Astrocyte (in vitro differentiated cells and primary cell): ENCODE measurements around the gene RPS6KA2. TPM values are rescaled to one million over a fixed set of nuclear protein-coding genes. Genes with fewer than 3 reads are reported as not detected.

Source experiments
- DNase-seq: peaks from one replicate; pipeline ENCODE4 v3.0.0-alpha.2; 2010; ENCODE audit warnings: low read depth
- FAIRE-seq: peaks from 2 replicates; lab custom pipeline; 2011; peaks lifted over from hg19 to GRCh38; lab: Jason Lieb, UNC
- H2AFZ ChIP-seq: 2 replicates; pipeline ENCODE4 v1.6.0; 2012; ENCODE audit warnings: low read depth, low read length, inconsistent platforms
- H3K27ac ChIP-seq: 2 replicates; pipeline ENCODE4 v1.5.1; 2011; ENCODE audit warnings: low read depth, low read length, inconsistent platforms
- H3K27me3 ChIP-seq: 2 replicates; pipeline ENCODE4 v1.6.0; 2011; ENCODE audit warnings: low read length, inconsistent platforms; ENCODE audit not compliant: insufficient read depth
- H3K36me3 ChIP-seq: 2 replicates; pipeline ENCODE4 v1.5.1; 2011; ENCODE audit warnings: low read length, inconsistent platforms; ENCODE audit not compliant: insufficient read depth
- H3K4me1 ChIP-seq: 2 replicates; pipeline ENCODE4 v1.5.1; 2011; ENCODE audit warnings: low read length, inconsistent platforms; ENCODE audit not compliant: insufficient read depth
- H3K4me2 ChIP-seq: 2 replicates; pipeline ENCODE4 v1.6.0; 2012; ENCODE audit warnings: low read length, inconsistent platforms
- H3K4me3 ChIP-seq: 2 replicates; pipeline ENCODE4 v1.5.1; 2011; ENCODE audit warnings: low read depth, mild to moderate bottlenecking, low read length, inconsistent platforms; ENCODE audit not compliant: insufficient read depth
- H3K79me2 ChIP-seq: 2 replicates; pipeline ENCODE4 v1.6.0; 2012; ENCODE audit warnings: mild to moderate bottlenecking, low read length, inconsistent platforms; ENCODE audit not compliant: insufficient read depth
- H3K9ac ChIP-seq: 2 replicates; pipeline ENCODE4 v1.6.0; 2012; ENCODE audit warnings: mild to moderate bottlenecking, low read length, inconsistent platforms
- H3K9me3 ChIP-seq: 2 replicates; pipeline ENCODE4 v1.5.1; 2012; ENCODE audit warnings: low read depth, mild to moderate bottlenecking, low read length, inconsistent platforms; ENCODE audit not compliant: insufficient read depth
- H4K20me1 ChIP-seq: 2 replicates; pipeline ENCODE4 v1.6.0; 2012; ENCODE audit warnings: low read length, inconsistent platforms; ENCODE audit not compliant: insufficient read depth
- H3K27ac Mint-ChIP-seq: one replicate; pipeline ENCODE4 v1.8.0; 2021; ENCODE audit warnings: mild to moderate bottlenecking, mixed read lengths; ENCODE audit not compliant: unreplicated experiment
- H3K27me3 Mint-ChIP-seq: one replicate; pipeline ENCODE4 v1.8.0; 2021; ENCODE audit warnings: low read depth, mixed read lengths; ENCODE audit not compliant: unreplicated experiment
- H3K36me3 Mint-ChIP-seq: one replicate; pipeline ENCODE4 v1.8.0; 2021; ENCODE audit warnings: low read depth, mixed read lengths; ENCODE audit not compliant: unreplicated experiment
- H3K4me1 Mint-ChIP-seq: one replicate; pipeline ENCODE4 v1.8.0; 2021; ENCODE audit warnings: low read depth, mixed read lengths; ENCODE audit not compliant: unreplicated experiment
- H3K4me3 Mint-ChIP-seq: one replicate; pipeline ENCODE4 v1.8.0; 2021; ENCODE audit warnings: mild to moderate bottlenecking, moderate library complexity, mixed read lengths; ENCODE audit not compliant: unreplicated experiment
- H3K9me3 Mint-ChIP-seq: one replicate; pipeline ENCODE4 v1.8.0; 2021; ENCODE audit warnings: mild to moderate bottlenecking, mixed read lengths; ENCODE audit not compliant: unreplicated experiment
- CTCF ChIP-seq: IDR thresholded peaks from 2 replicates; pipeline ENCODE4 v1.5.1; 2011; ENCODE audit warnings: low read depth, mild to moderate bottlenecking, inconsistent platforms, low read length, moderate library complexity; ENCODE audit not compliant: insufficient read depth
- EZH2 ChIP-seq: IDR thresholded peaks from 2 replicates; pipeline ENCODE4 v1.6.1; 2012; ENCODE audit warnings: mild to moderate bottlenecking, low read length, inconsistent platforms; ENCODE audit not compliant: insufficient read depth
- total RNA-seq: library from RNA; stranded (reverse); gene quantifications from 2 replicates; pipeline ENCODE4 v1.2.1, GENCODE V29; 2021

RPS6KA2 gene
- total RNA-seq, 1 donor from 2014 or later: 33.5 TPM

- DNase-seq: no peak
- H3K27me3 ChIP-seq: no peaks in the 10 kb centered on the region
- no peak overlapping the region for H3K27ac Mint-ChIP-seq
- H3K4me3 ChIP-seq: no peak overlapping the region
- no peaks in the 10 kb centered on the region for H3K9me3 ChIP-seq
- no peaks in the 10 kb centered on the region for H3K4me1 ChIP-seq
- TF ChIP-seq CTCF: no peak
- H3K4me1 Mint-ChIP-seq: peaks cover 5% of the 10 kb centered on the region
- H4K20me1 ChIP-seq: no peaks in the 10 kb centered on the region
- H3K9ac ChIP-seq: no peak overlapping the region
- no peak overlapping the region for H3K27ac ChIP-seq
- H2AFZ ChIP-seq: no peak overlapping the region
- H3K4me2 ChIP-seq: no peak overlapping the region
- peaks cover 10% of the 10 kb centered on the region for H3K36me3 ChIP-seq
- no peaks in the 10 kb centered on the region for H3K9me3 Mint-ChIP-seq
- no peak for FAIRE-seq
- H3K4me3 Mint-ChIP-seq: no peak overlapping the region
- no peaks in the 10 kb centered on the region for H3K27me3 Mint-ChIP-seq
- H3K36me3 Mint-ChIP-seq: peaks cover 14% of the 10 kb centered on the region
- no peaks in the 10 kb centered on the region for H3K79me2 ChIP-seq
Measured at GRCh38 chr6:166507380-166507779, 119.7 kb downstream of the RPS6KA2 start.

- no peaks in the 10 kb centered on the region for H3K9me3 Mint-ChIP-seq
- H3K79me2 ChIP-seq: no peaks in the 10 kb centered on the region
- H3K4me1 ChIP-seq: no peaks in the 10 kb centered on the region
- peaks cover 5% of the 10 kb centered on the region for H3K4me1 Mint-ChIP-seq
- H3K27ac Mint-ChIP-seq: no peak overlapping the region
- peaks cover 17% of the 10 kb centered on the region for H3K36me3 Mint-ChIP-seq
- H3K36me3 ChIP-seq: peaks cover 10% of the 10 kb centered on the region
- no peak overlapping the region for H3K27ac ChIP-seq
- H4K20me1 ChIP-seq: no peaks in the 10 kb centered on the region
- no peak overlapping the region for H3K4me2 ChIP-seq
- H3K9me3 ChIP-seq: no peaks in the 10 kb centered on the region
- DNase-seq (no peak), FAIRE-seq (no peak)
- no peak overlapping the region for H3K4me3 ChIP-seq
- no peak overlapping the region for H3K4me3 Mint-ChIP-seq
- H3K27me3 ChIP-seq: no peaks in the 10 kb centered on the region
- no peaks in the 10 kb centered on the region for H3K27me3 Mint-ChIP-seq
- H3K9ac ChIP-seq: no peak overlapping the region
- no peak overlapping the region for H2AFZ ChIP-seq
- no peak for TF ChIP-seq CTCF
Measured at GRCh38 chr6:166505133-166505905, 121.7 kb downstream of the RPS6KA2 start.

GRCh38 chr6:166504100-166504499 is 123.0 kb downstream of the RPS6KA2 start:
- Histone ChIP-seq H3K79me2 (no peaks in the 10 kb centered on the region), H3K4me2 (no peak overlapping the region), H3K4me1 (no peaks in the 10 kb centered on the region), H3K4me3 (no peak overlapping the region), H3K9me3 (no peaks in the 10 kb centered on the region), H4K20me1 (no peaks in the 10 kb centered on the region), H3K36me3 (peaks cover 10% of the 10 kb centered on the region), H3K9ac (no peak overlapping the region), H3K27me3 (no peaks in the 10 kb centered on the region), H2AFZ (no peak overlapping the region), H3K27ac (no peak overlapping the region)
- H3K27ac Mint-ChIP-seq: no peak overlapping the region
- no peak overlapping the region for H3K4me3 Mint-ChIP-seq
- no peaks in the 10 kb centered on the region for H3K27me3 Mint-ChIP-seq
- no peaks in the 10 kb centered on the region for H3K9me3 Mint-ChIP-seq
- peaks cover 5% of the 10 kb centered on the region for H3K4me1 Mint-ChIP-seq
- DNase-seq: no peak
- no peak for TF ChIP-seq EZH2
- TF ChIP-seq CTCF: no peak
- FAIRE-seq: no peak
- H3K36me3 Mint-ChIP-seq: peaks cover 28% of the 10 kb centered on the region
